Measurements from ENCODE around the gene MYOT. TPM values are rescaled to one million over a fixed set of nuclear protein-coding genes. Genes with fewer than 3 reads are reported as not detected.

Gene MYOT
- total and polyA plus RNA-seq, 2 donors (not counting 3 experiments of a cell fraction or from before 2014, with no cell fraction given), result not detected

- DNase-seq (ENCODE audit: low read depth, low spot score) (no peak), FAIRE-seq (no peak)
- ChIA-PET POLR2A (no interaction called here), CTCF (interaction anchor here (1.2 to 2.3 kb wide), 3 partner anchors 15 to 262 kb away, joined by 3 to 5 read pairs (median 5); no protein-coding TSS in a partner anchor)
- no peaks in the 10 kb centered on the region for H3K36me3 ChIP-seq (ENCODE audit: control insufficient read depth in 2 of 2, extremely low read depth in 1 of 2, insufficient read depth in 2 of 2, low read length in 2 of 2)
- no peaks in the 10 kb centered on the region for H3K9me3 ChIP-seq (replicated peaks; ENCODE audit: control insufficient read depth, insufficient read depth, low read length)
- no peak for TF ChIP-seq MAX (IDR thresholded peaks at IDR 0.05; ENCODE audit: insufficient read depth, insufficient read length)
- TF ChIP-seq POLR2AphosphoS5 (IDR thresholded peaks at IDR 0.05; ENCODE audit: insufficient read depth, low read depth, low read length), result no peak
- intact Hi-C loops (cut with micrococcal nuclease) (no loop called here), dilution Hi-C loops (cut with MboI; ENCODE audit: extremely low pct_ligation_motif_present, low sequenced_read_pairs) (no loop called here)
- no peaks in the 10 kb centered on the region for H3K79me2 ChIP-seq (ENCODE audit: control insufficient read depth, insufficient read depth, low read length)
- H3K27me3 ChIP-seq (ENCODE audit: control insufficient read depth in 2 of 2, insufficient read depth in 2 of 2, low read length in 2 of 2), result peaks cover 3 to 5% of the 10 kb centered on the region in 2 experiments
- H3K4me2 ChIP-seq (ENCODE audit: insufficient read depth, low read length), result no peak overlapping the region
- H3K9me1 ChIP-seq (replicated peaks; ENCODE audit: control insufficient read depth, extremely low read depth, insufficient read depth, low read length), result no peaks in the 10 kb centered on the region
- H3K27ac ChIP-seq (ENCODE audit: insufficient read depth, low read depth, low read length), result no peak overlapping the region
- no peaks in the 10 kb centered on the region for H3K4me1 ChIP-seq (ENCODE audit: control insufficient read depth, extremely low read depth, insufficient read depth, low read length)
- no TSS peak for BruUV-seq (replicated peaks)
- H4K20me1 ChIP-seq (replicated peaks; ENCODE audit: control insufficient read depth, extremely low read depth, insufficient read depth, low read length), result no peaks in the 10 kb centered on the region
- H2AFZ ChIP-seq (ENCODE audit: low read depth, low read length), result no peak overlapping the region
- no peak overlapping the region for H3K4me3 ChIP-seq (replicated peaks in 1 of 3; ENCODE audit: insufficient read depth in 1 of 3, low read depth in 1 of 3, low read length in 3 of 3)
- no peak overlapping the region for H3K9ac ChIP-seq (replicated peaks; ENCODE audit: extremely low read depth, insufficient read depth, low read length)
These were observed 3.9 kb downstream of the MYOT start for GRCh38 chr5:137871571-137871970.

DNA sequence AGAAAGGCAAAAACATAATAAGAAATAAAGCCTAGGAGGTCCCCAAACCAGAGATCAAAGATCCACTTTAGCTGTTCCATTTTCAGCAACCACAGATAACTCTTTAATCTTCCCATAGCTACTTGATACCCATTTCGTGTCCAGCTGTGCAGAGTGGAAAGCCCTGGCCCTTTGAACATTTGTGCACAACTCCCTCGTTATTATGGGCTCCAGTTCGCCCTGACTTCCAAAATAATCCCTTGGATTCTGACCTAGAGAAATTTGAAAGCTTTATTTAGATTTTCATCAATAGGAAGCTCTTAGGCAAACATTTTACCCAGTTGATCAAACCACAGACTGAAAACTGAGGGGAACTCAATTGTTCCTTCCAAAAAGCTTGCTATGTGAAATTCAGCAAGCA lies 4.8 kb downstream of the MYOT start:
- ChIA-PET POLR2A (no interaction called here), CTCF (interaction anchor here (2.3 kb wide), 1 partner anchor 93 kb away, joined by 5 read pairs; no protein-coding TSS in a partner anchor)
- TF ChIP-seq FOS (IDR thresholded peaks at IDR 0.05; ENCODE audit: borderline replicate concordance, insufficient read depth, low read length) (no peak), POLR2A (IDR thresholded peaks at IDR 0.05; ENCODE audit: low read depth, low read length) (no peak), JUN (IDR thresholded peaks at IDR 0.05; ENCODE audit: borderline replicate concordance, insufficient read depth, insufficient read length, low read depth) (no peak), POLR2AphosphoS5 (IDR thresholded peaks at IDR 0.05; ENCODE audit: insufficient read depth, low read depth, low read length) (no peak), MYC (IDR thresholded peaks at IDR 0.05; ENCODE audit: low read depth, low read length) (no peak), GATA2 (IDR thresholded peaks at IDR 0.05; ENCODE audit: insufficient read depth, insufficient read length, low read depth, low read length) (no peak), MAX (IDR thresholded peaks at IDR 0.05; ENCODE audit: insufficient read depth, insufficient read length) (no peak)
- DNase-seq (ENCODE audit: low read depth, low spot score) (no peak), FAIRE-seq (no peak)
- H3K9me1 ChIP-seq (replicated peaks; ENCODE audit: control insufficient read depth, extremely low read depth, insufficient read depth, low read length), result no peaks in the 10 kb centered on the region
- BruUV-seq (replicated peaks), result no TSS peak
- H3K36me3 ChIP-seq (ENCODE audit: control insufficient read depth in 2 of 2, extremely low read depth in 1 of 2, insufficient read depth in 2 of 2, low read length in 2 of 2), result no peaks in the 10 kb centered on the region
- no peak overlapping the region for H3K9ac ChIP-seq (replicated peaks; ENCODE audit: extremely low read depth, insufficient read depth, low read length)
- H4K20me1 ChIP-seq (replicated peaks; ENCODE audit: control insufficient read depth, extremely low read depth, insufficient read depth, low read length), result no peaks in the 10 kb centered on the region
- dilution Hi-C loops (cut with MboI; ENCODE audit: extremely low pct_ligation_motif_present, low sequenced_read_pairs), result no loop called here
- no peaks in the 10 kb centered on the region for H3K9me3 ChIP-seq (replicated peaks; ENCODE audit: control insufficient read depth, insufficient read depth, low read length)
- H2AFZ ChIP-seq (ENCODE audit: low read depth, low read length), result no peak overlapping the region
- peaks cover 0 to 4% of the 10 kb centered on the region in 2 experiments for H3K27me3 ChIP-seq (ENCODE audit: control insufficient read depth in 2 of 2, insufficient read depth in 2 of 2, low read length in 2 of 2)
- H3K79me2 ChIP-seq (ENCODE audit: control insufficient read depth, insufficient read depth, low read length), result no peaks in the 10 kb centered on the region
- intact Hi-C loops (cut with micrococcal nuclease), result no loop called here
- no peaks in the 10 kb centered on the region for H3K4me1 ChIP-seq (ENCODE audit: control insufficient read depth, extremely low read depth, insufficient read depth, low read length)
- H3K4me3 ChIP-seq (replicated peaks in 1 of 3; ENCODE audit: insufficient read depth in 1 of 3, low read depth in 1 of 3, low read length in 3 of 3), result no peak overlapping the region
- no peak overlapping the region for H3K4me2 ChIP-seq (ENCODE audit: insufficient read depth, low read length)
- no peak overlapping the region for H3K27ac ChIP-seq (ENCODE audit: insufficient read depth, low read depth, low read length)

Data from endothelial cell of umbilical vein (primary cell).